AG08395 (cell line): ENCODE measurements around the gene ATXN7L2.
"Not testable (repeated sequence)": the region's sequence is repeated elsewhere in the genome, so short reads cannot be mapped to it uniquely, and the experiment has no call there.

ENCODE experiments used
- DNase-seq: peaks from one replicate; pipeline ENCODE4 v3.0.0; 2012; ENCODE audit warnings: mixed read lengths, low spot score

Gene ATXN7L2

GRCh38 chr1:109483672-109484518 is at the start of gene ATXN7L2:
Gene ATXN7L2, plus strand, starts transcription at chr1:109483905. Its CDS starts 49 bp downstream, at chr1:109483954.
- DNase-seq, result peak; percentile 100

- no peak for DNase-seq
Observed at GRCh38 chr1:109434484-109434883, 49.2 kb upstream of the ATXN7L2 start.

GRCh38 chr1:109438798-109439297 is 44.9 kb upstream of the ATXN7L2 start:
- DNase-seq, result peak; percentile 85

- no peak for DNase-seq
Observed at GRCh38 chr1:109441069-109441468, 42.6 kb upstream of the ATXN7L2 start.

GRCh38 chr1:109443476-109443875 is 40.2 kb upstream of the ATXN7L2 start:
- no peak for DNase-seq

GRCh38 chr1:109444346-109444745 is 39.4 kb upstream of the ATXN7L2 start:
- no peak for DNase-seq

- peak; percentile 41 for DNase-seq
Observed at GRCh38 chr1:109445949-109446695, 37.6 kb upstream of the ATXN7L2 start.

GRCh38 chr1:109447524-109447923 is 36.2 kb upstream of the ATXN7L2 start:
- no peak for DNase-seq

- DNase-seq, result no peak
Observed at GRCh38 chr1:109454497-109455133, 29.1 kb upstream of the ATXN7L2 start.

GRCh38 chr1:109457819-109458218 is 25.9 kb upstream of the ATXN7L2 start:
- DNase-seq, result no peak

GRCh38 chr1:109466125-109466451 is 17.6 kb upstream of the ATXN7L2 start:
- no peak for DNase-seq

GRCh38 chr1:109466452-109467300 is 17.0 kb upstream of the ATXN7L2 start, which contains the start of gene SYPL2:
Gene SYPL2, plus strand, starts transcription at chr1:109466546. Its CDS starts 298 bp downstream, at chr1:109466844.
- DNase-seq, result peak; percentile 43

- DNase-seq, result no peak
Observed at GRCh38 chr1:109467301-109467777, 16.4 kb upstream of the ATXN7L2 start.

- DNase-seq, result no peak
Observed at GRCh38 chr1:109468061-109468460, 15.6 kb upstream of the ATXN7L2 start.

- DNase-seq, result no peak
Observed at GRCh38 chr1:109468903-109469302, 14.8 kb upstream of the ATXN7L2 start.

- no peak for DNase-seq
Observed at GRCh38 chr1:109470245-109470644, 13.5 kb upstream of the ATXN7L2 start.

GRCh38 chr1:109472779-109473178 is 10.9 kb upstream of the ATXN7L2 start:
- DNase-seq, result no peak

GRCh38 chr1:109473284-109474057 is 10.2 kb upstream of the ATXN7L2 start:
- DNase-seq, result not testable (repeated sequence)

GRCh38 chr1:109474697-109475096 is 9.0 kb upstream of the ATXN7L2 start:
- no peak for DNase-seq

- DNase-seq, result no peak
Observed at GRCh38 chr1:109475261-109475660, 8.4 kb upstream of the ATXN7L2 start.

- DNase-seq, result no peak
Observed at GRCh38 chr1:109476825-109477224, 6.9 kb upstream of the ATXN7L2 start.
